HepG2 (cell line): ENCODE data around the gene LYPD6B. TPM values are rescaled to one million over a fixed set of nuclear protein-coding genes. Genes with fewer than 3 reads are reported as not detected.

Source experiments
- ATAC-seq: fragments of 200-7000 bp; cut with Tn5 transposase; 3 replicates; pipeline ENCODE4 v1.9.1; 2020; ENCODE audit warnings: mild to moderate bottlenecking, moderate library complexity
- BruUV-seq: library from RNA; stranded (reverse); fragments of 400-500 nt; replicated peaks from 2 replicates; lab custom pipeline; 2021; lab: Mats Ljungman, UMichigan
- CTCF ChIA-PET: fragments of 300-600 bp; formaldehyde crosslinking; extraction: SDS; loops from one replicate; lab custom pipeline; 2021; ENCODE audit warnings: low total read pairs, inconsistent platforms, low intra/inter-chr PET ratio; lab: Yijun Ruan, JAX
- POLR2A ChIA-PET: fragments of 350-600 bp; sonication (Branson Sonifier 250); formaldehyde crosslinking; loops from one replicate; lab custom pipeline; 2020; ENCODE audit warnings: antibody characterized with exemption, inconsistent platforms; lab: Yijun Ruan, JAX
- DNase-seq: peaks from one replicate; pipeline ENCODE4 v3.0.0-alpha.2; 2015; ENCODE audit warnings: low spot score
- FAIRE-seq: peaks from 3 replicates; lab custom pipeline; 2011; peaks lifted over from hg19 to GRCh38; lab: Jason Lieb, UNC
- H2AFZ ChIP-seq: one replicate; pipeline ENCODE4 v1.6.1; 2011; ENCODE audit warnings: low read length, inconsistent platforms
- H3K27ac ChIP-seq: fragments of 300-600 bp; 3 replicates; pipeline ENCODE4 v1.8.0; 2011; ENCODE audit warnings: mixed run types, mild to moderate bottlenecking, mixed read lengths, low read length, inconsistent platforms; ENCODE audit not compliant: insufficient read depth; ENCODE audit errors: extremely low read length
- H3K27me3 ChIP-seq, 2 experiments: fragments of 200-600 bp in 1 of 2; 2 replicates in 1 of 2; 3 replicates in 1 of 2; pipeline versions ENCODE4 v1.6.0 to v1.8.0; 2011; ENCODE audit warnings: low read length in 2 of 2, mild to moderate bottlenecking in 2 of 2, moderate library complexity in 2 of 2, inconsistent platforms in 1 of 2; ENCODE audit not compliant: insufficient read depth in 2 of 2, control insufficient read depth in 1 of 2
- H3K36me3 ChIP-seq, 2 experiments: fragments of 200-600 bp in 1 of 2; replicated peaks in 1 of 2; 2 replicates in 1 of 2; 3 replicates in 1 of 2; pipeline versions ENCODE4 v1.5.1 to v1.8.0; 2011; ENCODE audit warnings: low read length in 2 of 2, inconsistent platforms in 1 of 2; ENCODE audit not compliant: insufficient read depth in 2 of 2, control insufficient read depth in 1 of 2
- H3K4me1 ChIP-seq: 2 replicates; pipeline ENCODE4 v1.5.1; 2012; ENCODE audit warnings: low read length, inconsistent platforms; ENCODE audit not compliant: insufficient read depth
- H3K4me2 ChIP-seq: 2 replicates; pipeline ENCODE4 v1.6.0; 2011; ENCODE audit warnings: low read depth, low read length, inconsistent platforms
- H3K4me3 ChIP-seq, 3 experiments: fragments of 200-600 bp in 1 of 3; sonication (generic), shearing (Covaris generic) in 1 of 3; replicated peaks in 1 of 3; 2 replicates each; pipeline ENCODE4 v1.5.1; 2011 to 2016; ENCODE audit warnings: low read length in 3 of 3, inconsistent platforms in 2 of 3, low read depth in 2 of 3, mild to moderate bottlenecking in 2 of 3, control low read depth in 1 of 3, mixed read lengths in 1 of 3; ENCODE audit not compliant: insufficient read depth in 1 of 3
- H3K79me2 ChIP-seq: one replicate; pipeline ENCODE4 v1.6.1; 2011; ENCODE audit warnings: low read length, inconsistent platforms; ENCODE audit not compliant: insufficient read depth
- H3K9ac ChIP-seq: 2 replicates; pipeline ENCODE4 v1.6.0; 2011; ENCODE audit warnings: mild to moderate bottlenecking, low read depth, low read length, inconsistent platforms; ENCODE audit not compliant: insufficient read depth
- H3K9me3 ChIP-seq: 2 replicates; pipeline ENCODE4 v1.5.1; 2012; ENCODE audit warnings: mild to moderate bottlenecking, low read length
- H4K20me1 ChIP-seq: 2 replicates; pipeline ENCODE4 v1.6.0; 2011; ENCODE audit warnings: inconsistent platforms, mild to moderate bottlenecking, low read length, moderate library complexity; ENCODE audit not compliant: insufficient read depth
- HMGXB3 ChIP-seq: sonication (generic); formaldehyde crosslinking; IDR thresholded peaks from 2 replicates; pipeline ENCODE4 v1.4.0; 2020; ENCODE audit warnings: missing genetic modification reagents, borderline replicate concordance
- KLF16 ChIP-seq, 2 experiments: sonication (generic) in 1 of 2; formaldehyde crosslinking in 1 of 2; IDR thresholded peaks; 2 replicates each; pipeline versions ENCODE4 v1.6.1 to v1.8.0; 2016 to 2023; ENCODE audit warnings: missing genetic modification reagents in 2 of 2, missing compliant biosample characterization in 1 of 2
- PRPF4 ChIP-seq: fragments of 200-400 bp; formaldehyde crosslinking; IDR thresholded peaks from 2 replicates; pipeline ENCODE4 v1.6.1; 2016; ENCODE audit warnings: low read length, low read depth; ENCODE audit not compliant: poor library complexity, severe bottlenecking
- SP1 ChIP-seq, 2 experiments: fragments of 450-650 bp in 1 of 2; sonication (generic) in 1 of 2; formaldehyde crosslinking in 1 of 2; IDR thresholded peaks; 2 replicates each; pipeline versions ENCODE4 v1.4.0 to v1.6.1; 2016 to 2020; ENCODE audit warnings: missing genetic modification reagents in 1 of 2
- TFDP1 ChIP-seq: IDR thresholded peaks from 2 replicates; pipeline ENCODE4 v1.6.1; 2016; ENCODE audit warnings: missing compliant biosample characterization, missing genetic modification reagents, borderline replicate concordance
- TIGD3 ChIP-seq: sonication (generic); formaldehyde crosslinking; IDR thresholded peaks from 2 replicates; pipeline ENCODE4 v1.5.1; 2020; ENCODE audit warnings: mild to moderate bottlenecking, missing genetic modification reagents, borderline replicate concordance
- ZNF10 ChIP-seq: sonication (generic); formaldehyde crosslinking; IDR thresholded peaks from 2 replicates; pipeline ENCODE4 v1.4.0; 2020; ENCODE audit warnings: mild to moderate bottlenecking, low read depth, missing genetic modification reagents, borderline replicate concordance
- ZSCAN29 ChIP-seq: sonication (generic); formaldehyde crosslinking; conservative IDR thresholded peaks from 2 replicates; pipeline ENCODE4 v1.4.0; 2020; ENCODE audit warnings: mild to moderate bottlenecking, missing genetic modification reagents
- WGBS: methylation state at CpG from one replicate; pipeline ENCODE4 v1.1.6; 2017; ENCODE audit warnings: low lambda C conversion rate; 5-methylcytosine and 5-hydroxymethylcytosine counted together
- in situ Hi-C: cut with HindIII; loops from 2 replicates; pipeline ENCODE4 v1.10.0; 2017; ENCODE audit warnings: low pct_unique_long_range_greater_than_20kb; ENCODE audit not compliant: extremely low pct_ligation_motif_present
- intact Hi-C: fragments of 100-400 bp; cut with micrococcal nuclease; formaldehyde crosslinking; loops from one replicate; pipeline ENCODE4 v1.10.0; 2022; ENCODE audit not compliant: unreplicated experiment
- polyA plus RNA-seq, 8 experiments: library from polyadenylated mRNA; depleted of rRNA in 3 of 8; stranded (reverse) in 7 of 8; unstranded in 1 of 8; fragments of >200 nt; fragmentation: Illumina TruSeq in 4 of 8; extraction: Trizol in 4 of 8; gene quantifications; 2 replicates each; pipeline versions ENCODE4 v1.2.1 to v1.2.3, GENCODE V29; 2011 to 2016; ENCODE audit warnings: low read depth in 4 of 8, missing spikeins in 1 of 8, mixed read lengths in 1 of 8; ENCODE audit not compliant: insufficient read depth in 1 of 8
- total RNA-seq, 5 experiments: library from RNA; depleted of rRNA; stranded (reverse); fragments of >200 nt; fragmentation: Illumina TruSeq; extraction: Trizol; gene quantifications; 2 replicates each; pipeline ENCODE4 v1.2.3, GENCODE V29; 2016; ENCODE audit warnings: low read depth in 1 of 5

The LYPD6B gene
- total and polyA plus RNA-seq, 2 of the 13 experiments (the other 11 are each of a cell fraction or from before 2014, with no cell fraction given), result not detected

GRCh38 chr2:148994341-148994740 is 44.2 kb upstream of the LYPD6B start (continued):
- TF ChIP-seq HMGXB3 (CRISPR knock-in tag), result no peak
- TF ChIP-seq ZSCAN29 (CRISPR knock-in tag), result no peak
- no peak for TF ChIP-seq SP1 (IDR thresholded peaks at IDR 0.05)
- TF ChIP-seq SP1 (CRISPR knock-in tag; IDR thresholded peaks at IDR 0.05), result no peak
- TF ChIP-seq TFDP1 (CRISPR knock-in tag), result no peak
- TF ChIP-seq PRPF4, result no peak

- H3K4me1 ChIP-seq, result no peaks in the 10 kb centered on the region
- H3K27me3 ChIP-seq, result peaks cover 0 to 34% of the 10 kb centered on the region in 2 experiments; a peak in 2 of 5 replicates
- BruUV-seq, result no TSS peak
- ChIA-PET POLR2A (no interaction called here), CTCF (no interaction called here)
- no peak for ATAC-seq
- FAIRE-seq, result no peak
- DNase-seq, result no peak
- no peak overlapping the region for H3K4me2 ChIP-seq
- 7% methylated on average over 6 of the region's 6 CpGs for WGBS
- no peak overlapping the region for H3K4me3 ChIP-seq
- no peaks in the 10 kb centered on the region for H3K9me3 ChIP-seq
- no peak overlapping the region for H3K9ac ChIP-seq
- no peaks in the 10 kb centered on the region for H3K36me3 ChIP-seq
- in situ Hi-C loops, result loop anchor here (25.0 kb wide), 2 partner anchors 360 to 1060 kb away; partner anchors contain the start of gene EPC2
- no peak overlapping the region for H2AFZ ChIP-seq
- H3K79me2 ChIP-seq, result no peaks in the 10 kb centered on the region
- H4K20me1 ChIP-seq, result no peaks in the 10 kb centered on the region
- intact Hi-C loops, result no loop called here
- H3K27ac ChIP-seq, result no peak overlapping the region
- no peak for TF ChIP-seq KLF16 (CRISPR knock-in tag; IDR thresholded peaks at IDR 0.05)
- TF ChIP-seq TIGD3, result no peak
- no peak for TF ChIP-seq ZNF10 (CRISPR knock-in tag)
Observed at GRCh38 chr2:148996805-148997204, 41.7 kb upstream of the LYPD6B start.
